Left lung (tissue), 10 donors: ENCODE measurements around the gene MAPT. TPM values are rescaled to one million over a fixed set of nuclear protein-coding genes. Genes with fewer than 3 reads are reported as not detected.

ENCODE experiments used
- ATAC-seq: fragments of 200-7000 bp; cut with Tn5 transposase; one replicate; pipeline ENCODE4 v1.9.1; 2020; ENCODE audit warnings: moderate library complexity
- DNase-seq, 4 donors: peaks; one replicate each; pipeline ENCODE4 v3.0.0-alpha.2; 2013 to 2020
- H3K27ac ChIP-seq, 2 donors: fragments of 200-600 bp; sonication (generic) in 1 of 2; one replicate each; pipeline versions ENCODE4 v1.5.0 to v1.8.0; 2020 to 2021
- H3K27me3 ChIP-seq, 2 donors: fragments of 200-600 bp; sonication (generic) in 1 of 2; one replicate each; pipeline versions ENCODE4 v1.5.0 to v1.8.0; 2020 to 2021
- H3K36me3 ChIP-seq, 2 donors: fragments of 200-600 bp; sonication (generic) in 1 of 2; one replicate each; pipeline versions ENCODE4 v1.5.0 to v1.8.0; 2020 to 2021
- H3K4me1 ChIP-seq, 2 donors: fragments of 200-600 bp; one replicate each; pipeline ENCODE4 v1.8.0; 2021
- H3K4me3 ChIP-seq, 2 donors: fragments of 200-600 bp; sonication (generic) in 1 of 2; one replicate each; pipeline versions ENCODE4 v1.5.0 to v1.8.0; 2020 to 2021; ENCODE audit warnings: mild to moderate bottlenecking in 1 of 2
- H3K9me3 ChIP-seq, 2 donors: fragments of 200-600 bp; sonication (generic) in 1 of 2; one replicate each; pipeline versions ENCODE4 v1.5.0 to v1.8.0; 2020 to 2021
- intact Hi-C, 2 donors: fragments of 100-400 bp; cut with DNase I; formaldehyde crosslinking; loops; one replicate each; pipeline versions ENCODE4 v1.11.2 to v1.14.2; 2022
- polyA plus RNA-seq, 6 donors: library from polyadenylated mRNA; unstranded; fragments of 120-200 nt; gene quantifications; one replicate each; pipeline ENCODE4 v1.2.1, GENCODE V29; 2013; ENCODE audit not compliant: insufficient read length in 6 of 6
- total RNA-seq, 2 donors: library from RNA; stranded (reverse); fragmentation: NEBNext Ultra II Directional; extraction: Animal tissue kit (Norgen Biotek cat#: 25700); gene quantifications; one replicate each; pipeline ENCODE4 v1.2.1, GENCODE V29; 2021
- TF ChIP-seq, protein P1 (sequence below), 2 donors: fragments of 200-600 bp; sonication (generic) in 1 of 2; IDR thresholded peaks; one replicate each; pipeline versions ENCODE4 v1.5.0 to v1.8.0; 2021; ENCODE audit warnings: antibody characterized with exemption in 2 of 2
- donor health status: DM: no; HTN: yes; CAD: no.
- donor health status: DM: no; HTN: no; CAD: no.

The MAPT gene
- total and polyA plus RNA-seq, 8 donors = 0.99 to 7.7 (median 5.5) TPM

DNA sequence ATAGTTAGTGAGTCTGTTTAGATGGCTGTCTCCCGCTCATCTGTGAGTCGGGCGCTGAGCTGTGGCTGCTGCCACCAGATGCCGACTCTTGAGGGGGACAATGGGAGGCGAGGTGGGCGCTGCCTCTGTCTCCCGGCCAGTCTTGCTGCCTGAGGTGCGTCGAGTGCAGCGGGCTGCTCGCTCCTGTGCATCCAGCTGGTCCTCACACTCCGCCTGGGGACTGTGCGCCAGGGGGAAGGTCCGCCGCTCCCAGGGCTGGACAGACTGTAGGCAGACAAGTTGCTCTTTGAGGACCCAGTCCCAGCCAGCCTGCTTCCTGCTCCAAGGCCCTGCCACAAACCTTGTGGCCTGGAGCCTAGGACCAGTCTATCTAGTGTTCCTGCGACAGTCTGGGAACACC lies 137.1 kb downstream of the MAPT start:
- intact Hi-C loops = no loop called here
- ATAC-seq (no peak), DNase-seq (no peak)
- Histone ChIP-seq H3K36me3 (peaks cover 0 to 91% of the 10 kb centered on the region in 2 donors), H3K27ac (no peak overlapping the region), H3K27me3 (no peaks in the 10 kb centered on the region), H3K4me3 (no peak overlapping the region), H3K9me3 (no peaks in the 10 kb centered on the region), H3K4me1 (peaks cover 0 to 14% of the 10 kb centered on the region in 2 donors)
- TF ChIP-seq, protein P1, sequence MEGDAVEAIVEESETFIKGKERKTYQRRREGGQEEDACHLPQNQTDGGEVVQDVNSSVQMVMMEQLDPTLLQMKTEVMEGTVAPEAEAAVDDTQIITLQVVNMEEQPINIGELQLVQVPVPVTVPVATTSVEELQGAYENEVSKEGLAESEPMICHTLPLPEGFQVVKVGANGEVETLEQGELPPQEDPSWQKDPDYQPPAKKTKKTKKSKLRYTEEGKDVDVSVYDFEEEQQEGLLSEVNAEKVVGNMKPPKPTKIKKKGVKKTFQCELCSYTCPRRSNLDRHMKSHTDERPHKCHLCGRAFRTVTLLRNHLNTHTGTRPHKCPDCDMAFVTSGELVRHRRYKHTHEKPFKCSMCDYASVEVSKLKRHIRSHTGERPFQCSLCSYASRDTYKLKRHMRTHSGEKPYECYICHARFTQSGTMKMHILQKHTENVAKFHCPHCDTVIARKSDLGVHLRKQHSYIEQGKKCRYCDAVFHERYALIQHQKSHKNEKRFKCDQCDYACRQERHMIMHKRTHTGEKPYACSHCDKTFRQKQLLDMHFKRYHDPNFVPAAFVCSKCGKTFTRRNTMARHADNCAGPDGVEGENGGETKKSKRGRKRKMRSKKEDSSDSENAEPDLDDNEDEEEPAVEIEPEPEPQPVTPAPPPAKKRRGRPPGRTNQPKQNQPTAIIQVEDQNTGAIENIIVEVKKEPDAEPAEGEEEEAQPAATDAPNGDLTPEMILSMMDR (IDR thresholded peaks at IDR 0.05) = no peak

DNA sequence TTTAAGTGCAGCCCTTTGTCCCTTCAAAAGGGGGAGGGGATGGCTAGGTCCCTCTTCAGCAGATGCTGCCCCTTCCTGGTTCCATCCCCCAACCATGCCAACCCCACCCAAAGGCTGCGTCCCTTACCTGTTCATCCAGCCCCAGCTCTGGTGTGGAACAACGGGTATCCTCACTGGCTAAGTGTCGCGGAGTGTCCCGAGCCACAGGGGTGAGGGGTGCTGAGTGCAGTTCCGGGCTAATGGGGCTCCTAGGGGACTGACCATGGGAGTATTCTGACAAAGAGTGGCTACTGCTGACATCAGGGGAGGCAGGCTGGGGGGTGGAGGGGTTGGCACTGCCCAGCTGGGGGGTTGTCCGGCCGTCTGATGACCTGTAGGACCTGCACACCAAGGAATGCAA lies 137.6 kb downstream of the MAPT start:
- intact Hi-C loops = no loop called here
- Histone ChIP-seq H3K4me1 (peaks cover 0 to 9% of the 10 kb centered on the region in 2 donors), H3K27ac (no peak overlapping the region), H3K9me3 (no peaks in the 10 kb centered on the region), H3K4me3 (no peak overlapping the region), H3K36me3 (peaks cover 0 to 91% of the 10 kb centered on the region in 2 donors), H3K27me3 (no peaks in the 10 kb centered on the region)
- TF ChIP-seq, protein P1 (IDR thresholded peaks at IDR 0.05) = no peak
- DNase-seq (no peak), ATAC-seq (no peak)

DNA sequence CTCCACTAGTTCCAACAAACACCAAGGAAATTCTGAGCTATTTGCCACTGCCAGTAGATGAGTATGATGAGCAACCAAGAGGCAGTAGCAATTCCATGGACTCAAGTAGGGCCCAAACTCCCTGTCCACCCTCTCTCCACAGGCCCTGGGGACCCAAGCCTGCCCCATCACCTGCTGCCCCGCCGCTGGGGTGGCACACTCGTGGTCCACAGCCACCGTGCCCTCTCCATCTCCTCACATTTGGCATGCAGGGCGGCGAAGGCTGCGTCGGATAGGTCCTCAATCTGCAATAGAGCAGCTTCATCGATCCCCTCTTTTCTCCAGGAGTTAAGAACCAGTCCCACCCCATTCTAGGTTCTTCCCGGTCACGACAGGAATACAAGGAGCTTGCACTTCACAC lies 138.6 kb downstream of the MAPT start:
- DNase-seq (peak in 1 of 4 donors; percentile 58), ATAC-seq (no peak)
- H3K9me3 ChIP-seq = no peaks in the 10 kb centered on the region
- no peaks in the 10 kb centered on the region for H3K4me1 ChIP-seq
- H3K4me3 ChIP-seq = no peak overlapping the region
- TF ChIP-seq, protein P1 (IDR thresholded peaks at IDR 0.05) = no peak
- intact Hi-C loops = no loop called here
- peaks cover 0 to 99% of the 10 kb centered on the region in 2 donors for H3K36me3 ChIP-seq
- H3K27ac ChIP-seq = no peak overlapping the region
- H3K27me3 ChIP-seq = no peaks in the 10 kb centered on the region

DNA sequence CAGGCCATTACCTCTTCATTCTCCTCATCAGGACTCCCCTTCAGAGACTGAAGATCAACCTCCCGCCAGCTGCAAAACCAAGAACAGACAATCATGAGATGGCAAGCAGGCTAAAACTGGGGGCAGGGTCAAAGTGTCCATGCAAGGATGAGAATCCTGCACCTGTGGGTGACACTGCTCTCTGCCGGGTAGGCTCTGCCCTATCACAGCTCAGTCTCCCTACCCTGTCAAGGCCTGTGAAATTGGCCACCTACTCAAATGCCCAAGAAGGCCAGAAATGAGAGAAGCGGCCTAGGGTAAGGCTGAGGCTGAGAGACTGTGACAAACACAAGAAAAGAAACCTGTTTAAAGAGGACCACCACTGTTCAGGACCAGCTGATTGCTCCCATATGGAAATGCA lies 139.0 kb downstream of the MAPT start:
- Histone ChIP-seq H3K36me3 (peaks cover 0 to 100% of the 10 kb centered on the region in 2 donors), H3K9me3 (no peaks in the 10 kb centered on the region), H3K4me1 (no peaks in the 10 kb centered on the region), H3K4me3 (no peak overlapping the region), H3K27ac (no peak overlapping the region), H3K27me3 (no peaks in the 10 kb centered on the region)
- DNase-seq (no peak), ATAC-seq (no peak)
- TF ChIP-seq, protein P1 (IDR thresholded peaks at IDR 0.05) = no peak
- intact Hi-C loops = no loop called here

DNA sequence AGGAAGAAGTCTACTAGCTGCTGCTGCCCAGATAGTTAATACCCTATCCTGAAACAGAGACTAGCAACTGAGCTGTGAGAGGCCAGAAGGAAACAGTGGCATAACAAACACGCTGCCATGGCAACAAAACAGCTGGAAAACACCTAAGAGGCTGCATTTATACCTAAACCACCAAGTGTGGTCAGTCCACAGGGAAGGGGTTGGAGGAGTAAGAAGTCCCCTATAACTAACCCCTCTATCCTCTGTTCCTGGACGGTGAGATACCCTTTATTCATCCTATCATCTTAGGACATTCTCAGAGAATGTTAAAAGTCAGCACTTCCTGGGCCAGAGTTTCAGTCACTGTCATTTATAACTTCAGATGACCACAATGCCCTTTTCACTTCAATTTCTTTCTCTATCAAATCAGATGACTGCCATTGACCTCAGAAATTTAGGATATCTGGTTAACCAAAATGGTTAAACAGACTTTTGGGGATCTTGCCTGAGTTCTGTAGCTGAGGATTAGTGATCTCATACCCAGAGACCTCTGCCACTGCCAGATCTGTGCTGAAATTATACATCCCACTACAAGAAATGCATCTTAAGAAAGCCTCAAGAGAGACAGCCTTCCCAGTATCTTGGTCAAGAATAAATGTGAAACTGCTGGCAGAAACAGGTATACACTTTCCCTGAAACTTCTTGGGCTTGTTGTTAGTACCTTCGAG lies 140.9 kb downstream of the MAPT start:
- Histone ChIP-seq H3K4me1 (no peaks in the 10 kb centered on the region), H3K4me3 (no peak overlapping the region), H3K27ac (no peak overlapping the region), H3K36me3 (peaks cover 0 to 100% of the 10 kb centered on the region in 2 donors), H3K9me3 (no peaks in the 10 kb centered on the region), H3K27me3 (no peaks in the 10 kb centered on the region)
- intact Hi-C loops = no loop called here
- DNase-seq (no peak), ATAC-seq (peak; percentile 5)
- TF ChIP-seq, protein P1 (IDR thresholded peaks at IDR 0.05) = no peak
